SK-N-SH (cell line): ENCODE measurements around the gene IPO4. TPM values are rescaled to one million over a fixed set of nuclear protein-coding genes. Genes with fewer than 3 reads are reported as not detected.
A peak's percentile ranks its signal among the peaks of the same experiment; 100 is the strongest.

Source experiments
- CTCF ChIA-PET: fragments of 300-600, 350-600 bp; formaldehyde crosslinking; extraction: SDS; loops from one replicate; lab custom pipeline; 2021; lab: Yijun Ruan, JAX
- POLR2A ChIA-PET: fragments of 350-600 bp; sonication (Branson Sonifier 250); formaldehyde crosslinking; extraction: SDS; loops from one replicate; lab custom pipeline; 2020; ENCODE audit warnings: antibody characterized with exemption, inconsistent platforms; lab: Yijun Ruan, JAX
- DNase-seq: peaks from one replicate; pipeline ENCODE4 v3.0.0; 2012
- H2AFZ ChIP-seq: fragments of 200-600 bp; sonication (generic); 2 replicates; pipeline ENCODE4 v1.8.1; 2016; ENCODE audit warnings: antibody characterized with exemption, mild to moderate bottlenecking, low read depth
- H3F3A ChIP-seq: fragments of 200-600 bp; sonication (generic); replicated peaks from 2 replicates; pipeline ENCODE3; 2016; ENCODE audit warnings: antibody characterized with exemption, mild to moderate bottlenecking; ENCODE audit not compliant: insufficient read depth
- H3K27ac ChIP-seq, 2 experiments: fragments of 200-500 bp in 1 of 2; fragments of 200-600 bp in 1 of 2; sonication (Bioruptor generic) in 1 of 2; sonication (generic), shearing (Covaris generic) in 1 of 2; 2 replicates each; pipeline versions ENCODE4 v1.5.1 to v1.6.1; 2014 to 2016; ENCODE audit warnings: low read depth in 2 of 2, inconsistent platforms in 1 of 2, low read length in 1 of 2, mild to moderate bottlenecking in 1 of 2, mixed read lengths in 1 of 2
- H3K27me3 ChIP-seq: fragments of 200-600 bp; sonication (generic), shearing (Covaris generic); 2 replicates; pipeline ENCODE4 v1.6.1; 2016; ENCODE audit warnings: mixed run types; ENCODE audit not compliant: insufficient read depth
- H3K36me3 ChIP-seq, 2 experiments: fragments of 200-500 bp in 1 of 2; fragments of 200-600 bp in 1 of 2; sonication (Bioruptor generic) in 1 of 2; sonication (generic) in 1 of 2; replicated peaks in 1 of 2; 2 replicates each; pipeline versions ENCODE3 to v1.5.1; 2014 to 2016; ENCODE audit warnings: low read length in 1 of 2, mild to moderate bottlenecking in 1 of 2; ENCODE audit not compliant: insufficient read depth in 2 of 2, control insufficient read depth in 1 of 2
- H3K4me1 ChIP-seq, 2 experiments: fragments of 200-500 bp in 1 of 2; fragments of 200-600 bp in 1 of 2; sonication (Bioruptor generic) in 1 of 2; sonication (generic), shearing (Covaris generic) in 1 of 2; 2 replicates each; pipeline versions ENCODE4 v1.5.1 to v1.6.1; 2014 to 2016; ENCODE audit warnings: low read depth in 1 of 2, low read length in 1 of 2, mixed run types in 1 of 2; ENCODE audit not compliant: insufficient read depth in 2 of 2, control insufficient read depth in 1 of 2
- H3K4me2 ChIP-seq: fragments of 200-600 bp; sonication (generic), shearing (Covaris generic); 2 replicates; pipeline ENCODE4 v1.6.1; 2017; ENCODE audit warnings: mixed run types
- H3K4me3 ChIP-seq, 2 experiments: fragments of 200-500 bp in 1 of 2; fragments of 200-600 bp in 1 of 2; sonication (Bioruptor generic) in 1 of 2; sonication (generic), shearing (Covaris generic) in 1 of 2; 2 replicates each; pipeline versions ENCODE4 v1.5.1 to v1.8.1; 2014 to 2016; ENCODE audit warnings: low read depth in 2 of 2, inconsistent platforms in 1 of 2, low read length in 1 of 2, mild to moderate bottlenecking in 1 of 2, mixed read lengths in 1 of 2, moderate library complexity in 1 of 2
- H3K79me2 ChIP-seq: fragments of 200-600 bp; sonication (generic); 2 replicates; pipeline ENCODE4 v1.8.1; 2017; ENCODE audit warnings: mild to moderate bottlenecking; ENCODE audit not compliant: insufficient read depth
- H3K9ac ChIP-seq: fragments of 200-600 bp; sonication (generic); 2 replicates; pipeline ENCODE4 v1.6.1; 2017; ENCODE audit warnings: mixed run types
- H3K9me2 ChIP-seq: fragments of 200-600 bp; sonication (generic); 2 replicates; pipeline ENCODE4 v1.6.1; 2017; ENCODE audit warnings: mixed run types
- H3K9me3 ChIP-seq: fragments of 200-600 bp; sonication (generic); 2 replicates; pipeline ENCODE4 v1.6.1; 2017; ENCODE audit warnings: mixed run types, mild to moderate bottlenecking, moderate library complexity
- H4K20me1 ChIP-seq: fragments of 200-600 bp; sonication (generic); 2 replicates; pipeline ENCODE4 v1.6.1; 2017; ENCODE audit warnings: mild to moderate bottlenecking, mixed run types; ENCODE audit not compliant: insufficient read depth
- NFIC ChIP-seq: IDR thresholded peaks from 2 replicates; pipeline ENCODE4 v1.4.0; 2012; ENCODE audit warnings: borderline replicate concordance
- REST ChIP-seq: IDR thresholded peaks from 2 replicates; pipeline ENCODE4 v1.6.1; 2012; ENCODE audit warnings: mild to moderate bottlenecking, low read depth, low read length, moderate library complexity
- SIN3A ChIP-seq: IDR thresholded peaks from 2 replicates; pipeline ENCODE4 v1.6.1; 2012; ENCODE audit warnings: low read depth, mild to moderate bottlenecking, low read length, moderate library complexity, borderline replicate concordance
- ZBTB33 ChIP-seq: IDR thresholded peaks from 2 replicates; pipeline ENCODE4 v1.4.0; 2012; ENCODE audit warnings: low read depth, borderline replicate concordance
- WGBS: methylation state at CpG from one replicate; pipeline ENCODE4 v1.1.6; 2017; ENCODE audit warnings: low lambda C conversion rate; 5-methylcytosine and 5-hydroxymethylcytosine counted together
- polyA plus RNA-seq, 3 experiments: library from polyadenylated mRNA; depleted of rRNA; stranded (reverse); fragments of >200 nt; gene quantifications; 2 replicates each; pipeline ENCODE4 v1.2.3, GENCODE V29; 2012

IPO4 gene
- polyA plus RNA-seq, 1 of the 3 experiments (the other 2 are of a cell fraction), result 61.3 TPM

GRCh38 chr14:24189460-24189859 is 844 bp upstream of the IPO4 start:
- H3K9ac ChIP-seq, result peak overlapping the region; percentile 57; the same call in 1 of the 2 replicates
- 94% methylated on average over 9 of the region's 9 CpGs for WGBS
- H3K27me3 ChIP-seq, result no peaks in the 10 kb centered on the region
- H3K4me3 ChIP-seq, result no peak overlapping the region
- peaks cover 51% of the 10 kb centered on the region for H3K79me2 ChIP-seq
- peaks cover 12 to 23% of the 10 kb centered on the region in 2 experiments for H3K4me1 ChIP-seq
- TF ChIP-seq REST (no peak), SIN3A (no peak)
- H3K4me2 ChIP-seq, result peak overlapping the region; percentile 98
- no peaks in the 10 kb centered on the region for H3K9me3 ChIP-seq
- peaks cover 35 to 54% of the 10 kb centered on the region in 2 experiments for H3K36me3 ChIP-seq
- H4K20me1 ChIP-seq, result no peaks in the 10 kb centered on the region
- H2AFZ ChIP-seq, result peak overlapping the region; percentile 82; the same call in 1 of the 2 replicates
- CTCF ChIA-PET, result interaction anchor here (0.7 to 2.6 kb wide), 5 partner anchors 9 to 131 kb away, joined by 3 to 8 read pairs (median 5); partner anchors contain the start of genes CIDEB and TINF2
- POLR2A ChIA-PET, result interaction anchor here (0.6 to 3.2 kb wide), 7 partner anchors 11 to 53 kb away, joined by 3 to 10 read pairs (median 5); partner anchors contain the start of genes CHMP4A, EMC9, PSME2 and RNF31
- DNase-seq, result no peak
- peak overlapping the region; percentile 72 to 82 for H3K27ac ChIP-seq
- H3K9me2 ChIP-seq, result no peaks in the 10 kb centered on the region
- H3F3A ChIP-seq, result peaks cover 13% of the 10 kb centered on the region

- WGBS, result 0% methylated on average over 3 of the region's 3 CpGs
- Histone ChIP-seq H3K4me2 (peak overlapping the region; percentile 98), H3K9ac (peak overlapping the region; percentile 57; the same call in 1 of the 2 replicates), H3K79me2 (peaks cover 46% of the 10 kb centered on the region), H3K4me1 (peaks cover 9 to 21% of the 10 kb centered on the region in 2 experiments), H3F3A (peaks cover 13% of the 10 kb centered on the region), H3K27me3 (no peaks in the 10 kb centered on the region), H3K4me3 (peak overlapping the region; percentile 13 to 96; a peak in 3 of 4 replicates), H3K36me3 (peaks cover 36 to 58% of the 10 kb centered on the region in 2 experiments), H3K9me2 (no peaks in the 10 kb centered on the region), H2AFZ (peak overlapping the region; percentile 82), H3K9me3 (no peaks in the 10 kb centered on the region), H4K20me1 (no peaks in the 10 kb centered on the region)
- no peak for DNase-seq
- POLR2A ChIA-PET, result interaction anchor here (0.6 to 3.2 kb wide), 10 partner anchors 9 to 54 kb away, joined by 3 to 10 read pairs (median 5); partner anchors contain the start of genes CHMP4A, EMC9, IRF9 and PSME2
- TF ChIP-seq NFIC, result 0 out of 2 replicates have a peak, but pooled peaks have one; percentile 1
- TF ChIP-seq ZBTB33, result no peak
- TF ChIP-seq, all 33 proteins: peak for 1
- H3K27ac ChIP-seq, result peak overlapping the region; percentile 72 to 82
- CTCF ChIA-PET, result interaction anchor here (0.8 to 2.6 kb wide), 7 partner anchors 28 to 243 kb away, joined by 3 to 8 read pairs (median 4); partner anchors contain the start of genes CIDEB, DCAF11, IRF9 and NRL
These were observed 401 bp upstream of the IPO4 start for GRCh38 chr14:24189059-24189375.
